GM23338 (cell line): ENCODE data around the gene ICAM4. TPM values are rescaled to one million over a fixed set of nuclear protein-coding genes. Genes with fewer than 3 reads are reported as not detected.

ENCODE experiments used
- ATAC-seq: fragments of 200-7000 bp; cut with Tn5 transposase; 3 replicates; pipeline ENCODE4 v1.9.1; 2020
- DNase-seq: peaks from one replicate; pipeline ENCODE4 v3.0.0-alpha.2; 2015; ENCODE audit warnings: low spot score
- H2AFZ ChIP-seq: fragments of 200-600 bp; sonication (generic); 2 replicates; pipeline ENCODE4 v1.8.0; 2016; ENCODE audit warnings: antibody characterized with exemption, mild to moderate bottlenecking, moderate library complexity
- H3F3A ChIP-seq: fragments of 200-600 bp; sonication (generic); replicated peaks from 2 replicates; pipeline ENCODE4 v1.8.0; 2017; ENCODE audit warnings: antibody characterized with exemption, mixed run types, low read depth
- H3K27ac ChIP-seq: fragments of 200-600 bp; sonication (generic); 2 replicates; pipeline ENCODE4 v1.6.1; 2016; ENCODE audit warnings: low read depth
- H3K27me3 ChIP-seq: fragments of 200-600 bp; sonication (generic); 2 replicates; pipeline ENCODE4 v1.8.0; 2016; ENCODE audit warnings: mild to moderate bottlenecking, mixed run types, moderate library complexity; ENCODE audit not compliant: insufficient read depth
- H3K36me3 ChIP-seq: fragments of 200-600 bp; sonication (generic); 2 replicates; pipeline ENCODE4 v1.8.0; 2016; ENCODE audit warnings: mild to moderate bottlenecking; ENCODE audit not compliant: insufficient read depth
- H3K4me1 ChIP-seq: fragments of 200-600 bp; sonication (generic); 2 replicates; pipeline ENCODE4 v1.8.0; 2016; ENCODE audit warnings: mild to moderate bottlenecking, moderate library complexity; ENCODE audit not compliant: insufficient read depth
- H3K4me2 ChIP-seq: fragments of 200-600 bp; sonication (generic); 2 replicates; pipeline ENCODE4 v1.7.1; 2017; ENCODE audit warnings: mixed run types
- H3K4me3 ChIP-seq: fragments of 200-600 bp; sonication (generic); 2 replicates; pipeline ENCODE4 v1.6.1; 2016; ENCODE audit warnings: mixed run types
- H3K79me2 ChIP-seq: fragments of 200-600 bp; sonication (generic); replicated peaks from 2 replicates; pipeline ENCODE4 v1.8.0; 2017; ENCODE audit warnings: mild to moderate bottlenecking; ENCODE audit not compliant: insufficient read depth
- H3K9me2 ChIP-seq: fragments of 200-600 bp; sonication (generic); 2 replicates; pipeline ENCODE4 v1.8.0; 2017; ENCODE audit not compliant: insufficient read depth
- H4K20me1 ChIP-seq: fragments of 200-600 bp; sonication (generic); replicated peaks from 2 replicates; pipeline ENCODE4 v1.8.0; 2017; ENCODE audit warnings: mild to moderate bottlenecking; ENCODE audit not compliant: insufficient read depth
- H3K27ac Mint-ChIP-seq: 2 replicates; pipeline ENCODE4 v1.8.0; 2020; ENCODE audit warnings: inconsistent platforms, mild to moderate bottlenecking, moderate library complexity, mixed read lengths
- H3K27me3 Mint-ChIP-seq: 3 replicates; pipeline ENCODE4 v1.8.0; 2022; ENCODE audit warnings: low read depth, mild to moderate bottlenecking, moderate library complexity, mixed read lengths, inconsistent platforms; ENCODE audit not compliant: insufficient read depth, poor library complexity
- H3K36me3 Mint-ChIP-seq: 3 replicates; pipeline ENCODE4 v1.8.0; 2021; ENCODE audit warnings: low read depth, mild to moderate bottlenecking, inconsistent platforms, moderate library complexity, mixed read lengths
- H3K4me1 Mint-ChIP-seq: 3 replicates; pipeline ENCODE4 v1.8.0; 2020; ENCODE audit warnings: mild to moderate bottlenecking, inconsistent platforms, mixed read lengths
- H3K4me3 Mint-ChIP-seq: 3 replicates; pipeline ENCODE4 v1.8.0; 2021; ENCODE audit warnings: moderate library complexity, mild to moderate bottlenecking, inconsistent platforms, mixed read lengths
- H3K9me3 Mint-ChIP-seq: 3 replicates; pipeline ENCODE4 v1.8.0; 2020; ENCODE audit warnings: moderate library complexity, mild to moderate bottlenecking, inconsistent platforms, mixed read lengths
- EZH2 ChIP-seq: fragments of 200-600 bp; sonication (generic); IDR thresholded peaks from one replicate; pipeline ENCODE4 v1.8.0; 2017; ENCODE audit warnings: antibody characterized with exemption, mild to moderate bottlenecking, low read depth; ENCODE audit not compliant: unreplicated experiment
- JUNB ChIP-seq: IDR thresholded peaks from one replicate; pipeline ENCODE4 v1.6.1; 2016; ENCODE audit warnings: antibody characterized with exemption; ENCODE audit not compliant: unreplicated experiment
- NANOG ChIP-seq: IDR thresholded peaks from 2 replicates; pipeline ENCODE4 v1.6.1; 2016; ENCODE audit warnings: antibody characterized with exemption, borderline replicate concordance
- POLR2AphosphoS5 ChIP-seq: IDR thresholded peaks from 2 replicates; pipeline ENCODE4 v1.6.1; 2016; ENCODE audit warnings: antibody characterized with exemption, low read depth
- STAT1 ChIP-seq: IDR thresholded peaks from one replicate; pipeline ENCODE4 v1.6.1; 2016; ENCODE audit warnings: antibody characterized with exemption; ENCODE audit not compliant: unreplicated experiment
- ZNF331 ChIP-seq: fragments of 250-450 bp; sonication (Bioruptor Pico); IDR thresholded peaks from 2 replicates; pipeline ENCODE4 v1.5.0; 2020; ENCODE audit warnings: low read depth, mild to moderate bottlenecking, moderate library complexity
- polyA plus RNA-seq: library from polyadenylated mRNA; unstranded; fragments of >200 nt; fragmentation: Nextera tagmentation; extraction: Ambion mirVana; gene quantifications from 2 replicates; pipeline ENCODE4 v1.2.1, GENCODE V29; 2016
- total RNA-seq: library from RNA; depleted of rRNA; stranded (reverse); fragments of >200 nt; shearing (Covaris generic); gene quantifications from 2 replicates; pipeline ENCODE4 v1.2.3, GENCODE V29; 2014
- TF ChIP-seq, protein P1 (sequence below): IDR thresholded peaks from one replicate; pipeline ENCODE4 v1.6.1; 2018; ENCODE audit warnings: antibody characterized with exemption; ENCODE audit not compliant: unreplicated experiment
- TF ChIP-seq, protein P2 (sequence below): IDR thresholded peaks from 2 replicates; pipeline ENCODE4 v1.6.1; 2016; ENCODE audit warnings: antibody characterized with exemption
- TF ChIP-seq, protein P3 (sequence below): fragments of 250-450 bp; sonication (Bioruptor Pico); IDR thresholded peaks from 2 replicates; pipeline ENCODE4 v1.5.0; 2020; ENCODE audit warnings: mild to moderate bottlenecking, moderate library complexity

The ICAM4 gene
- total and polyA plus RNA-seq, 2 experiments from 2014 or later = 0.81 to 1.0 TPM

DNA sequence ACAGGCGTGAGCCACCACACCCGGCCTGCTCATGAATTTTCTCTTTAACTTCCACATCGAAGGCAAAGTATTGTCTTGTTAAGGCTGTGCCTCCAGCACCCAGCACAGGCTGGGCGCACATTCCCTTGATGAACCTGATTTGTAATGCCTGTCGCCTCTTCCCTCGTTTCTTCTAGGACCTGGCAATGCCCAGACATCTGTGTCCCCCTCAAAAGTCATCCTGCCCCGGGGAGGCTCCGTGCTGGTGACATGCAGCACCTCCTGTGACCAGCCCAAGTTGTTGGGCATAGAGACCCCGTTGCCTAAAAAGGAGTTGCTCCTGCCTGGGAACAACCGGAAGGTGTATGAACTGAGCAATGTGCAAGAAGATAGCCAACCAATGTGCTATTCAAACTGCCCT is 12.2 kb upstream of the ICAM4 start (continued):
- TF ChIP-seq, protein P1, sequence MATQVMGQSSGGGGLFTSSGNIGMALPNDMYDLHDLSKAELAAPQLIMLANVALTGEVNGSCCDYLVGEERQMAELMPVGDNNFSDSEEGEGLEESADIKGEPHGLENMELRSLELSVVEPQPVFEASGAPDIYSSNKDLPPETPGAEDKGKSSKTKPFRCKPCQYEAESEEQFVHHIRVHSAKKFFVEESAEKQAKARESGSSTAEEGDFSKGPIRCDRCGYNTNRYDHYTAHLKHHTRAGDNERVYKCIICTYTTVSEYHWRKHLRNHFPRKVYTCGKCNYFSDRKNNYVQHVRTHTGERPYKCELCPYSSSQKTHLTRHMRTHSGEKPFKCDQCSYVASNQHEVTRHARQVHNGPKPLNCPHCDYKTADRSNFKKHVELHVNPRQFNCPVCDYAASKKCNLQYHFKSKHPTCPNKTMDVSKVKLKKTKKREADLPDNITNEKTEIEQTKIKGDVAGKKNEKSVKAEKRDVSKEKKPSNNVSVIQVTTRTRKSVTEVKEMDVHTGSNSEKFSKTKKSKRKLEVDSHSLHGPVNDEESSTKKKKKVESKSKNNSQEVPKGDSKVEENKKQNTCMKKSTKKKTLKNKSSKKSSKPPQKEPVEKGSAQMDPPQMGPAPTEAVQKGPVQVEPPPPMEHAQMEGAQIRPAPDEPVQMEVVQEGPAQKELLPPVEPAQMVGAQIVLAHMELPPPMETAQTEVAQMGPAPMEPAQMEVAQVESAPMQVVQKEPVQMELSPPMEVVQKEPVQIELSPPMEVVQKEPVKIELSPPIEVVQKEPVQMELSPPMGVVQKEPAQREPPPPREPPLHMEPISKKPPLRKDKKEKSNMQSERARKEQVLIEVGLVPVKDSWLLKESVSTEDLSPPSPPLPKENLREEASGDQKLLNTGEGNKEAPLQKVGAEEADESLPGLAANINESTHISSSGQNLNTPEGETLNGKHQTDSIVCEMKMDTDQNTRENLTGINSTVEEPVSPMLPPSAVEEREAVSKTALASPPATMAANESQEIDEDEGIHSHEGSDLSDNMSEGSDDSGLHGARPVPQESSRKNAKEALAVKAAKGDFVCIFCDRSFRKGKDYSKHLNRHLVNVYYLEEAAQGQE = no peak
- TF ChIP-seq ZNF331 (CRISPR knock-in tag) (no peak), JUNB (no peak), NANOG (no peak), EZH2 (no peak)
- TF ChIP-seq, protein P2, sequence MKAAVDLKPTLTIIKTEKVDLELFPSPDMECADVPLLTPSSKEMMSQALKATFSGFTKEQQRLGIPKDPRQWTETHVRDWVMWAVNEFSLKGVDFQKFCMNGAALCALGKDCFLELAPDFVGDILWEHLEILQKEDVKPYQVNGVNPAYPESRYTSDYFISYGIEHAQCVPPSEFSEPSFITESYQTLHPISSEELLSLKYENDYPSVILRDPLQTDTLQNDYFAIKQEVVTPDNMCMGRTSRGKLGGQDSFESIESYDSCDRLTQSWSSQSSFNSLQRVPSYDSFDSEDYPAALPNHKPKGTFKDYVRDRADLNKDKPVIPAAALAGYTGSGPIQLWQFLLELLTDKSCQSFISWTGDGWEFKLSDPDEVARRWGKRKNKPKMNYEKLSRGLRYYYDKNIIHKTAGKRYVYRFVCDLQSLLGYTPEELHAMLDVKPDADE = no peak

DNA sequence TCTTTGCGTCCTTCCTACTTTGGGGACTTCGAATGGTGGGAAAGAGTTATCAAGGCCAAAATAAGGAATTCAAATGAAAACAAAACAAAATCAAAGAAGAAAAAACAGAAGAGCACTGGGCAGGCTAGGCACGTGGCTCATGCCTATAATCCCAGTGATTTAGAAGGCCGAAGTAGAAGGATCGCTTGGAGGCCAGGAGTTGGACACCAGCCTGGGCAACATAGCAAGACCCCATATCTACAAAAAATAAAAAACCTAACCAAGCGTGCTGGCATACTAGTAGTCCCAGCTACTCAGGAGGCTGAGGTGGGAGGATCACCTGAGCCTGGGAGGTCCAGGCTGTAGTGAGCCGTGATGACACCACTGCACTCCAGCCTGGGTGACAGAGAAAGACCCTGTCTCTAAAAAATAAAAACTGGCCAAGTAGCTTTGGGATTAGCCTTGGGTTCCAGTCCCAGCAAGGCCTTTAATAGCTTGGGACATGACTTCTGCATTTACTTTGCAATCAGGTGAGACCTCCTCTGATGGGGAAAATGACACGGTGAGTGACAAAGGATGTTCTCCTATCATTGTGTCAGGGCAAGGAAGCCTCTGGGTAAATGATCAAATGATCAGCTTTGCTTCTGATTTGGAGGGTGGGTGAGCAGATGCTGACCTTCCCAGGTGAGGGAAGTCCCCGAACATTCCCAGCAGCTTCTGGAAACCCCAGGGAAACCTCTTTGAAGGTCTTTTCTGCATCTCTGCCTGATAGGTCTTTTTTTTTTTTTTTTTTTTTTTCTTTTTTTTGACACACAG is 8.8 kb upstream of the ICAM4 start:
- Histone ChIP-seq H3K27ac (no peak overlapping the region), H3K4me1 (no peaks in the 10 kb centered on the region), H3K4me3 (no peak overlapping the region), H3K27me3 (peaks cover under 1% of the 10 kb centered on the region; the same call in 1 of the 2 replicates), H3K4me2 (no peak overlapping the region), H3K79me2 (no peaks in the 10 kb centered on the region), H4K20me1 (peaks cover 6% of the 10 kb centered on the region; the same call in 1 of the 2 replicates), H3K36me3 (no peaks in the 10 kb centered on the region), H3K9me2 (no peaks in the 10 kb centered on the region), H2AFZ (no peak overlapping the region), H3F3A (no peaks in the 10 kb centered on the region)
- no peak for ATAC-seq
- no peak for DNase-seq
- Mint-ChIP-seq H3K27me3 (peaks cover 5% of the 10 kb centered on the region), H3K27ac (no peak overlapping the region), H3K4me3 (no peak overlapping the region), H3K4me1 (0 out of 3 replicates have a peak, but pooled peaks cover under 1% of the 10 kb centered on the region), H3K9me3 (no peaks in the 10 kb centered on the region), H3K36me3 (peaks cover 4% of the 10 kb centered on the region; the same call in 1 of the 3 replicates)
- no peak for TF ChIP-seq STAT1
- TF ChIP-seq, protein P1 = no peak
- TF ChIP-seq POLR2AphosphoS5 = no peak
- no peak for TF ChIP-seq NANOG
- no peak for TF ChIP-seq EZH2
- TF ChIP-seq JUNB = no peak
- TF ChIP-seq, protein P3, sequence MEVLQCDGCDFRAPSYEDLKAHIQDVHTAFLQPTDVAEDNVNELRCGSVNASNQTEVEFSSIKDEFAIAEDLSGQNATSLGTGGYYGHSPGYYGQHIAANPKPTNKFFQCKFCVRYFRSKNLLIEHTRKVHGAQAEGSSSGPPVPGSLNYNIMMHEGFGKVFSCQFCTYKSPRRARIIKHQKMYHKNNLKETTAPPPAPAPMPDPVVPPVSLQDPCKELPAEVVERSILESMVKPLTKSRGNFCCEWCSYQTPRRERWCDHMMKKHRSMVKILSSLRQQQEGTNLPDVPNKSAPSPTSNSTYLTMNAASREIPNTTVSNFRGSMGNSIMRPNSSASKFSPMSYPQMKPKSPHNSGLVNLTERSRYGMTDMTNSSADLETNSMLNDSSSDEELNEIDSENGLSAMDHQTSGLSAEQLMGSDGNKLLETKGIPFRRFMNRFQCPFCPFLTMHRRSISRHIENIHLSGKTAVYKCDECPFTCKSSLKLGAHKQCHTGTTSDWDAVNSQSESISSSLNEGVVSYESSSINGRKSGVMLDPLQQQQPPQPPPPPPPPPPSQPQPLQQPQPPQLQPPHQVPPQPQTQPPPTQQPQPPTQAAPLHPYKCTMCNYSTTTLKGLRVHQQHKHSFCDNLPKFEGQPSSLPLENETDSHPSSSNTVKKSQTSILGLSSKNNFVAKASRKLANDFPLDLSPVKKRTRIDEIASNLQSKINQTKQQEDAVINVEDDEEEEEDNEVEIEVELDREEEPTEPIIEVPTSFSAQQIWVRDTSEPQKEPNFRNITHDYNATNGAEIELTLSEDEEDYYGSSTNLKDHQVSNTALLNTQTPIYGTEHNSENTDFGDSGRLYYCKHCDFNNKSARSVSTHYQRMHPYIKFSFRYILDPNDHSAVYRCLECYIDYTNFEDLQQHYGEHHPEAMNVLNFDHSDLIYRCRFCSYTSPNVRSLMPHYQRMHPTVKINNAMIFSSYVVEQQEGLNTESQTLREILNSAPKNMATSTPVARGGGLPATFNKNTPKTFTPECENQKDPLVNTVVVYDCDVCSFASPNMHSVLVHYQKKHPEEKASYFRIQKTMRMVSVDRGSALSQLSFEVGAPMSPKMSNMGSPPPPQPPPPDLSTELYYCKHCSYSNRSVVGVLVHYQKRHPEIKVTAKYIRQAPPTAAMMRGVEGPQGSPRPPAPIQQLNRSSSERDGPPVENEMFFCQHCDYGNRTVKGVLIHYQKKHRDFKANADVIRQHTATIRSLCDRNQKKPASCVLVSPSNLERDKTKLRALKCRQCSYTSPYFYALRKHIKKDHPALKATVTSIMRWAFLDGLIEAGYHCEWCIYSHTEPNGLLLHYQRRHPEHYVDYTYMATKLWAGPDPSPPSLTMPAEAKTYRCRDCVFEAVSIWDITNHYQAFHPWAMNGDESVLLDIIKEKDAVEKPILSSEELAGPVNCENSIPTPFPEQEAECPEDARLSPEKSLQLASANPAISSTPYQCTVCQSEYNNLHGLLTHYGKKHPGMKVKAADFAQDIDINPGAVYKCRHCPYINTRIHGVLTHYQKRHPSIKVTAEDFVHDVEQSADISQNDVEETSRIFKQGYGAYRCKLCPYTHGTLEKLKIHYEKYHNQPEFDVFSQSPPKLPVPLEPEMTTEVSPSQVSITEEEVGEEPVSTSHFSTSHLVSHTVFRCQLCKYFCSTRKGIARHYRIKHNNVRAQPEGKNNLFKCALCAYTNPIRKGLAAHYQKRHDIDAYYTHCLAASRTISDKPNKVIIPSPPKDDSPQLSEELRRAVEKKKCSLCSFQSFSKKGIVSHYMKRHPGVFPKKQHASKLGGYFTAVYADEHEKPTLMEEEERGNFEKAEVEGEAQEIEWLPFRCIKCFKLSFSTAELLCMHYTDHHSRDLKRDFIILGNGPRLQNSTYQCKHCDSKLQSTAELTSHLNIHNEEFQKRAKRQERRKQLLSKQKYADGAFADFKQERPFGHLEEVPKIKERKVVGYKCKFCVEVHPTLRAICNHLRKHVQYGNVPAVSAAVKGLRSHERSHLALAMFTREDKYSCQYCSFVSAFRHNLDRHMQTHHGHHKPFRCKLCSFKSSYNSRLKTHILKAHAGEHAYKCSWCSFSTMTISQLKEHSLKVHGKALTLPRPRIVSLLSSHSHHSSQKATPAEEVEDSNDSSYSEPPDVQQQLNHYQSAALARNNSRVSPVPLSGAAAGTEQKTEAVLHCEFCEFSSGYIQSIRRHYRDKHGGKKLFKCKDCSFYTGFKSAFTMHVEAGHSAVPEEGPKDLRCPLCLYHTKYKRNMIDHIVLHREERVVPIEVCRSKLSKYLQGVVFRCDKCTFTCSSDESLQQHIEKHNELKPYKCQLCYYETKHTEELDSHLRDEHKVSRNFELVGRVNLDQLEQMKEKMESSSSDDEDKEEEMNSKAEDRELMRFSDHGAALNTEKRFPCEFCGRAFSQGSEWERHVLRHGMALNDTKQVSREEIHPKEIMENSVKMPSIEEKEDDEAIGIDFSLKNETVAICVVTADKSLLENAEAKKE (CRISPR knock-in tag) = no peak
